ENCODE results near the gene FAH. TPM values are rescaled to one million over a fixed set of nuclear protein-coding genes. Genes with fewer than 3 reads are reported as not detected.

FAH gene
- total RNA-seq, 4 donors from 2014 or later, result 22.0 to 42.0 (median 37.7) TPM

DNA sequence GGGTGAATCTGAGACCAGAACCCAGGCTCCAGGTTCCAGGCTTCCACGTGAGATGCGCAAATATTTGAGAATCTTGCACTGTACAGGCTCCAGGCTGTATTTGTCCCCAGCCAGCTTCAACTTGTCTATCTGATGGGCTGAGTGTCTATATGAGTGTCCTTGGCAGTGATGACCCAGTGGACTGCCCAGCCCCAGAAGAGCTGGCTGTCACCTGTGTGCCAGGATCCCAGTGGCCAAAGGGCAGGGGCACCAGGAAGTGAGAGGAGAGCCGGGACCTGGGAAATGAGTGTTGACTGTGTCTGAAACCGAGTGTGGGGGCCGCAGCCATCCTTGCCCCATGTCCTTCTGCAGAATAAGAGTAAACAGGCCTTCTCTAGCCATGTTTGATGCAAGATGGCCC is 10.4 kb downstream of the FAH start:
- Histone ChIP-seq H3K4me1 (peaks cover 0 to 11% (median 3%) of the 10 kb centered on the region in 4 donors), H3K27me3 (no peaks in the 10 kb centered on the region), H3K36me3 (peaks cover 0 to 75% (median 0%) of the 10 kb centered on the region in 3 donors), H3K27ac (no peak overlapping the region), H3K4me3 (no peak overlapping the region), H3K9me3 (no peaks in the 10 kb centered on the region)
- no peak for DNase-seq (ENCODE audit: low spot score in 2 of 2)
- TF ChIP-seq EP300 (IDR thresholded peaks at IDR 0.05), result no peak
- no peak for TF ChIP-seq POLR2A (IDR thresholded peaks at IDR 0.05)
- TF ChIP-seq, protein P1, sequence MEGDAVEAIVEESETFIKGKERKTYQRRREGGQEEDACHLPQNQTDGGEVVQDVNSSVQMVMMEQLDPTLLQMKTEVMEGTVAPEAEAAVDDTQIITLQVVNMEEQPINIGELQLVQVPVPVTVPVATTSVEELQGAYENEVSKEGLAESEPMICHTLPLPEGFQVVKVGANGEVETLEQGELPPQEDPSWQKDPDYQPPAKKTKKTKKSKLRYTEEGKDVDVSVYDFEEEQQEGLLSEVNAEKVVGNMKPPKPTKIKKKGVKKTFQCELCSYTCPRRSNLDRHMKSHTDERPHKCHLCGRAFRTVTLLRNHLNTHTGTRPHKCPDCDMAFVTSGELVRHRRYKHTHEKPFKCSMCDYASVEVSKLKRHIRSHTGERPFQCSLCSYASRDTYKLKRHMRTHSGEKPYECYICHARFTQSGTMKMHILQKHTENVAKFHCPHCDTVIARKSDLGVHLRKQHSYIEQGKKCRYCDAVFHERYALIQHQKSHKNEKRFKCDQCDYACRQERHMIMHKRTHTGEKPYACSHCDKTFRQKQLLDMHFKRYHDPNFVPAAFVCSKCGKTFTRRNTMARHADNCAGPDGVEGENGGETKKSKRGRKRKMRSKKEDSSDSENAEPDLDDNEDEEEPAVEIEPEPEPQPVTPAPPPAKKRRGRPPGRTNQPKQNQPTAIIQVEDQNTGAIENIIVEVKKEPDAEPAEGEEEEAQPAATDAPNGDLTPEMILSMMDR (IDR thresholded peaks at IDR 0.05), result no peak
- 94 to 99% methylated on average over 5 of the region's 5 CpGs for WGBS, 2 donors

DNA sequence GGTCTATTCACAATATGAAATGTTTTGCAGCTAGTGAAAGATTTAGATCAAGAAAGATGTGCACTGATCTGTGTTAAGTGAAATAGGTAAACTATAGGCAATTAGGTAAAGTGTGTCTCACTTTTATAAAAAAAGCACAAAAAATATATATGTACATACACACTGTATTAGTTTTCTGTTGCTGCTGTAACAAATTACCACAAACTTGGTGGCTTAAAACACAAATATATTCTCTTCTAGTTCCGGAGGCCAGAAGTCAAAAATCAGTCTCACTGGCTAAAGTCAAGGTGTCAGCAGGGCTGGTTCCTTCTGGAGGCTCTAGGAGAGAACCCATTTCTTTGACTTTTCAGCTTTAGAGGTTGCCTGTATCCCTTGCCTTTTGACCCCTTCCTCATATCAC is 11.1 kb downstream of the FAH start:
- 93 to 94% methylated on average over 1 of the region's 1 CpG for WGBS, 2 donors
- Histone ChIP-seq H3K4me3 (no peak overlapping the region), H3K4me1 (peaks cover 0 to 11% (median 3%) of the 10 kb centered on the region in 4 donors), H3K27ac (no peak overlapping the region), H3K36me3 (peaks cover 0 to 77% (median 0%) of the 10 kb centered on the region in 3 donors), H3K27me3 (no peaks in the 10 kb centered on the region), H3K9me3 (no peaks in the 10 kb centered on the region)
- TF ChIP-seq EP300 (IDR thresholded peaks at IDR 0.05) (no peak), POLR2A (IDR thresholded peaks at IDR 0.05) (no peak)
- TF ChIP-seq, protein P1 (IDR thresholded peaks at IDR 0.05), result no peak
- no peak for DNase-seq (ENCODE audit: low spot score in 2 of 2)

DNA sequence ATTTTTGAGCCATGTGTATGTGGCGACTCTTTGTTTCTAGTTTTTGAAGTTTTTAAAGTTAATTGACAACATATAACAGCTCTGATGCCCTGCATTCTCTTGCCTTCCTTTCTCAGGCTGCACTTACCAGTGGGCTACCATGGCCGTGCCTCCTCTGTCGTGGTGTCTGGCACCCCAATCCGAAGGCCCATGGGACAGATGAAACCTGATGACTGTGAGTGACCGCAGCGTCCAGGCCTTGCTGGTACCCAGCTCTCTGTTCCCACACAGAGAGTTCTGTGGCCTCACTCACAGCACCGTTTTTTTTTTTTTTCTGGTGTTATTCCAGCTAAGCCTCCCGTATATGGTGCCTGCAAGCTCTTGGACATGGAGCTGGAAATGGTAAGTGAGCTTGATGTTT is 15.1 kb downstream of the FAH start:
- no peaks in the 10 kb centered on the region for H3K4me1 ChIP-seq
- DNase-seq (ENCODE audit: low spot score in 2 of 2), result no peak
- H3K27me3 ChIP-seq, result no peaks in the 10 kb centered on the region
- H3K4me3 ChIP-seq, result no peak overlapping the region
- 93% methylated on average over 8 of the region's 8 CpGs for WGBS, 2 donors
- no peaks in the 10 kb centered on the region for H3K9me3 ChIP-seq
- H3K27ac ChIP-seq, result no peak overlapping the region
- TF ChIP-seq, protein P1 (IDR thresholded peaks at IDR 0.05), result no peak
- TF ChIP-seq POLR2A (IDR thresholded peaks at IDR 0.05) (no peak), EP300 (IDR thresholded peaks at IDR 0.05) (no peak)
- peaks cover 0 to 69% (median 0%) of the 10 kb centered on the region in 3 donors for H3K36me3 ChIP-seq

DNA sequence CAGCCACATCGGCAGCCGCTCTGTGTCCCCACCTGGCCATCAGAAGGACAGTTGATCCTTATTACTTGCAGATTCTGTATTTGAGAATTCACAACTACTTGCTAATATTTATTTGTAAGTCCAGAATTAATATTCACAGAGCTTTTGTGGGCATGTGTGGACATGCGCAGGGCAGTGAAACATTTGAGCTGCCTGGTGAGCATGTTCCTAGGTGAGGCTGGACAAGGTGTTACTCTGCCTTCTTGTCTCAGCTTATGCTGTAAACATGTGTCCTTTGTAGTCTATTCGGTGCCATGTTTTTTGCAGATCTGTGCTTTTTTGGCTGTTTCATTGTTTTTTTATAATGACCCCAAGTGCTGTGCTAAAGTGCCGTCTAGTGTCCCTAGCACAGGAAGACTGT is 15.6 kb downstream of the FAH start:
- Histone ChIP-seq H3K4me3 (no peak overlapping the region), H3K27me3 (no peaks in the 10 kb centered on the region), H3K27ac (no peak overlapping the region), H3K9me3 (no peaks in the 10 kb centered on the region), H3K36me3 (peaks cover 0 to 66% (median 0%) of the 10 kb centered on the region in 3 donors), H3K4me1 (no peaks in the 10 kb centered on the region)
- DNase-seq (ENCODE audit: low spot score in 2 of 2), result no peak
- WGBS, 2 donors, result 65 to 85% methylated on average over 5 of the region's 5 CpGs
- TF ChIP-seq POLR2A (IDR thresholded peaks at IDR 0.05) (no peak), EP300 (IDR thresholded peaks at IDR 0.05) (no peak)
- TF ChIP-seq, protein P1 (IDR thresholded peaks at IDR 0.05), result no peak

DNA sequence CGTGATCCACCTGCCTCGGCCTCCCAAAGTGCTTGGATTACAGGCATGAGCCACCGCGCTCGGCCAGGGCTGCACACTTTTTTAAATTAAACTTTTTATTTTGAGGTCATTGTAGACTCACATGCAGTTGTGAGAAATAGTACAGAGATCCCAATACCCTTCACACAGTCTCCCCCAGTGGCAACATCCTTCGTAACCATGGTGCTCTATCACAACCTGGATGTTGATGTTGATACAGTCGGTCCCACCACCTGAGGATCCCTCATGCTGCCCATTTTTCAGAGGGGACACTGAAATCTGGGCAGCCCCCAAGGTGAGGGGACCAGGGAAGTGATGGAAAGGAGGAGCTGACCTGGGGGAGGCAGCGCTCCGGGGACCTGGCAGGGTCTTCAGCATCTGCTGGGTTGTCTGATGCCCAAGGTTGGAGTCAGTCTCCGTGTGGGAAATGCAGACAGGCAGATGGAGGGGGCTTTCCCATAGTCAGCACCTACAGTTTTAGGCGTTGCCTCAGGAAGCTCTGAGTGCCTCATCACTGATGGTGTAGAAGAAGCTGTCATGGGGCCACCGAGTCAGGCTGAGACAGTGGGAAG is 17.1 kb downstream of the FAH start:
- H3K36me3 ChIP-seq, result peaks cover 0 to 57% (median 0%) of the 10 kb centered on the region in 3 donors
- peaks cover 0 to 8% (median 0%) of the 10 kb centered on the region in 4 donors for H3K4me1 ChIP-seq
- no peak overlapping the region for H3K27ac ChIP-seq
- DNase-seq (ENCODE audit: low spot score in 2 of 2), result no peak
- no peaks in the 10 kb centered on the region for H3K9me3 ChIP-seq
- TF ChIP-seq, protein P1 (IDR thresholded peaks at IDR 0.05), result no peak
- no peak for TF ChIP-seq EP300 (IDR thresholded peaks at IDR 0.05)
- TF ChIP-seq POLR2A (IDR thresholded peaks at IDR 0.05), result no peak
- no peaks in the 10 kb centered on the region for H3K27me3 ChIP-seq
- WGBS, 2 donors, result 96 to 99% methylated on average over 12 of the region's 12 CpGs
- H3K4me3 ChIP-seq, result no peak overlapping the region

All from tibial nerve (tissue), 4 donors.